BE2C (cell line): Measurements from ENCODE around the gene PHYKPL. TPM values are rescaled to one million over a fixed set of nuclear protein-coding genes. Genes with fewer than 3 reads are reported as not detected.

ENCODE experiments used
- DNase-seq: peaks from one replicate; pipeline ENCODE4 v3.0.0-alpha.2; 2020
- H3K27me3 ChIP-seq: fragments of 250-450 bp; sonication (Bioruptor Pico); 2 replicates; pipeline ENCODE4 v1.5.1; 2020; ENCODE audit warnings: mild to moderate bottlenecking
- H3K36me3 ChIP-seq: fragments of 250-450 bp; sonication (Bioruptor Pico); 2 replicates; pipeline ENCODE4 v1.5.1; 2020; ENCODE audit warnings: mild to moderate bottlenecking
- H3K4me1 ChIP-seq: fragments of 250-450 bp; sonication (Bioruptor Pico); 2 replicates; pipeline ENCODE4 v1.5.1; 2020
- H3K4me3 ChIP-seq: 2 replicates; pipeline ENCODE4 v1.5.1; 2011; ENCODE audit warnings: low read depth, low read length
- H3K9me3 ChIP-seq: fragments of 250-450 bp; sonication (Bioruptor Pico); 2 replicates; pipeline ENCODE4 v1.5.1; 2020
- CTCF ChIP-seq: IDR thresholded peaks from 2 replicates; pipeline ENCODE4 v1.5.1; 2012; ENCODE audit warnings: mild to moderate bottlenecking, low read depth, low read length
- polyA plus RNA-seq: library from polyadenylated mRNA; unstranded; fragments of >200 nt; gene quantifications from one replicate; pipeline ENCODE4 v1.2.1, GENCODE V29; 2012; ENCODE audit warnings: low read depth, missing spikeins; ENCODE audit not compliant: insufficient read length, insufficient read depth

The PHYKPL gene
- polyA plus RNA-seq, result 74.2 TPM

- Histone ChIP-seq H3K27me3 (no peaks in the 10 kb centered on the region), H3K9me3 (no peaks in the 10 kb centered on the region), H3K4me1 (no peaks in the 10 kb centered on the region), H3K4me3 (peak within 1 kb of the TSS; percentile 93), H3K36me3 (peaks cover 29% of the 10 kb centered on the region)
- TF ChIP-seq CTCF, result no peak
- DNase-seq, result peak; percentile 72
These were observed at the start of gene PHYKPL for GRCh38 chr5:178232124-178232919. Gene PHYKPL, minus strand, starts transcription at chr5:178232802. Its CDS starts 252 bp downstream, at chr5:178232550.

- Histone ChIP-seq H3K36me3 (no peaks in the 10 kb centered on the region), H3K4me1 (0 out of 2 replicates have a peak, but pooled peaks cover 4% of the 10 kb centered on the region), H3K9me3 (peaks cover 8% of the 10 kb centered on the region), H3K27me3 (no peaks in the 10 kb centered on the region), H3K4me3 (no peak overlapping the region)
- TF ChIP-seq CTCF, result no peak
- DNase-seq, result no peak
These were observed 49.8 kb upstream of the PHYKPL start for GRCh38 chr5:178282391-178282790.

- no peaks in the 10 kb centered on the region for H3K36me3 ChIP-seq
- no peak for TF ChIP-seq CTCF
These were observed 48.7 kb upstream of the PHYKPL start for GRCh38 chr5:178281331-178281730.

GRCh38 chr5:178280631-178281030 is 48.0 kb upstream of the PHYKPL start:
- no peaks in the 10 kb centered on the region for H3K27me3 ChIP-seq
- H3K36me3 ChIP-seq, result no peaks in the 10 kb centered on the region
- no peak overlapping the region for H3K4me3 ChIP-seq
- H3K4me1 ChIP-seq, result 0 out of 2 replicates have a peak, but pooled peaks cover 4% of the 10 kb centered on the region
- peaks cover 8% of the 10 kb centered on the region for H3K9me3 ChIP-seq
- DNase-seq, result no peak
- no peak for TF ChIP-seq CTCF

More at GRCh38 chr5:178281331-178281730, 48.7 kb upstream of the PHYKPL start:
- no peak overlapping the region for H3K4me3 ChIP-seq
- DNase-seq, result peak; percentile 66
- H3K27me3 ChIP-seq, result no peaks in the 10 kb centered on the region
- 0 out of 2 replicates have a peak, but pooled peaks cover 4% of the 10 kb centered on the region for H3K4me1 ChIP-seq
- peaks cover 8% of the 10 kb centered on the region for H3K9me3 ChIP-seq

- Histone ChIP-seq H3K36me3 (no peaks in the 10 kb centered on the region), H3K27me3 (no peaks in the 10 kb centered on the region), H3K4me3 (no peak overlapping the region), H3K9me3 (peaks cover 8% of the 10 kb centered on the region), H3K4me1 (0 out of 2 replicates have a peak, but pooled peaks cover 4% of the 10 kb centered on the region)
- TF ChIP-seq CTCF, result peak; percentile 97
- peak; percentile 91 for DNase-seq
These were observed 47.3 kb upstream of the PHYKPL start for GRCh38 chr5:178279723-178280438.
